HG03469 (cell line): Measurements from ENCODE around the gene AJUBA.
"Not testable (repeated sequence)": the region's sequence is repeated elsewhere in the genome, so short reads cannot be mapped to it uniquely, and the experiment has no call there.

Experiments
- ATAC-seq: cut with Tn5 transposase; IDR thresholded peaks from one replicate; pipeline ENCODE4 v1.9.1; 2021; ENCODE audit warnings: mild to moderate bottlenecking, moderate library complexity, moderate number of reproducible peaks; ENCODE audit not compliant: unreplicated experiment

AJUBA gene

DNA sequence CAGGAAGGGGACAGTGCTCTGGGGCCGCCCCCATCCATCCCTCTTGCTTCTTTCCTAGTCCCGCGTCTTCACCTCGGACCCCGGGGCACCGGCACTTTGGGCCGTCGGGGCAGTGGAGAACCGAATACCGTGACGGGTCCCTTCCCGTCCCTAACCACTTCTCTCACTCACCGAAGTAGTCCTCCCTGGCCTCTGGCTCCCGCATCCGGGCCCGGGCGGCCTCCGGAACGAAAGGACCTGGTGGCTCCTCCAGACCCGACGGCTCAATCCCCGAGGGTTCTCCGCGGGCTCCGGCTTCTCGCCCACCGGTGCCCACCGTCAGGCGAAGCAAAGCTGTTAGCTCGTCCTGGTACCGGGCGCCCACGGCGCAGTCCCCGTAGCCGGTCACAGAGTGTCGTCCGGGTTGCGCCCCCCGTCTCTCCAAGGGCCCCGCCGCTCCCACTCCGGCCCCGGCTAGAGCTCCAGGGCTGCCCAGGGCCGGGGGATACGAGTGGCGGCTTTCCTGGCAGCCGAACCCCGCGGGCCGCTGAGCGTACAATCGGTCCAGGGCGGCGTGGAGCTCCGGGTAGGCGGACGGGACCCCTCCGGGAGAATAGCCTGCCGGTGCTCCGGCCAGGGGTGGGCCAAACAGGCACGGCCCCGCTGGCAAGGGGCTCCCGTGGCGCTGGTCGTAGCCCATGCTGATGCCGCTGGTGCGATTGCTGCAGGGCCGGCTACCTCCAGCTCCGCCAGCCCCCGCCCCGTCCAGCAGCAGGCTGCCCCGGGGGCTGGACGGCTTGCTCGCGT is 1.1 kb downstream of the AJUBA start:
- ATAC-seq = no peak

DNA sequence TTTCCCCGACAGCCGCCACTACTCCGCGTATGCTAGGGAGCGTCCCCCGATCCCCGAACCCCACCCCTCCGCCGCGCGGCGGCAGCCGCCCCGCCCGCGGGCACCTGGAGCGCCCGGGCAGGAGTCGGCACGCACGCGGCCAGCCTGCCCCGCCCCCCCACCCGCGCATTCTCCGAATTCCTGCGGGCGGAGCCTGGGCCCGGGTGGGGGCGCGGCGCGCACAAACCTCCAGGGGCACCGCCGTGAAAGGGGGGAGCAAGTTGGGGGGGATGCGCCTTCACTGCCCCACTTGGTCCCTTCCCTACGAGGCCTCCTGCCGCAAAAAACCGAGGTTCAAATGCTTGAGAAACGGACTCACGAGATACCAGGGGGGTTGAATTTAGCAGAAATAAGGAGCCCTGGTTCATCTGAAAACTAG is 1.7 kb downstream of the AJUBA start:
- no peak for ATAC-seq

DNA sequence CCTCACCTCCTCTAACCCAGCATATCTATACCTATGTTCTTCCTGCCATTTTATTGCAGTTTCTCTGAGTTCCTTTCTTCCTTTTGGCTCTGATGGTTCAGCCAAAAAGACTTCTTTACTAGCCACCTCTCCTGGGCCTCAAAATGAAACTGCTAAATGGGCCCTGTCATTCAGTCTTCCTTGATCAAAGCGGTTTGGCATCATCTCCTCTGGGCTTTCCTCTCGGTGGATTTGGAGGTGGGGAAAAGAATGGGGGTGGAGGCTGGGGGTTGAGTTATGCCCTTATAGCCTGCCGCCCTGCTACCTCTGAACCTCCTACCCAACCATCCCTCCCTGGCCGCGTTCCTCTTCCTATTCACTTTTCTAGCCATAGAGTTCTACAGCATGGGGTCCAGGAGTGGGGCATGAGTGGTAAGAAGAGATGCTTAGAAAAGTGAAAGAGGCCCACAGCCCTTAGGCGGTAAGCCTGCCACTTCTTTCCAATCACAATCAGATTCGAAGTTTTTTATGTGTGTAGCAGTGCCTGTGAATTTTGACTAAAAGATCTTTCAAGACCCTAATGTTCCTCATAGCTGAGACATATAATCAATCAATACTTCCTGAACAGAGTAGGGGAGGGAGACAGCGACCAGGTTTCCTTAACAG is 2.5 kb downstream of the AJUBA start:
- no peak for ATAC-seq

DNA sequence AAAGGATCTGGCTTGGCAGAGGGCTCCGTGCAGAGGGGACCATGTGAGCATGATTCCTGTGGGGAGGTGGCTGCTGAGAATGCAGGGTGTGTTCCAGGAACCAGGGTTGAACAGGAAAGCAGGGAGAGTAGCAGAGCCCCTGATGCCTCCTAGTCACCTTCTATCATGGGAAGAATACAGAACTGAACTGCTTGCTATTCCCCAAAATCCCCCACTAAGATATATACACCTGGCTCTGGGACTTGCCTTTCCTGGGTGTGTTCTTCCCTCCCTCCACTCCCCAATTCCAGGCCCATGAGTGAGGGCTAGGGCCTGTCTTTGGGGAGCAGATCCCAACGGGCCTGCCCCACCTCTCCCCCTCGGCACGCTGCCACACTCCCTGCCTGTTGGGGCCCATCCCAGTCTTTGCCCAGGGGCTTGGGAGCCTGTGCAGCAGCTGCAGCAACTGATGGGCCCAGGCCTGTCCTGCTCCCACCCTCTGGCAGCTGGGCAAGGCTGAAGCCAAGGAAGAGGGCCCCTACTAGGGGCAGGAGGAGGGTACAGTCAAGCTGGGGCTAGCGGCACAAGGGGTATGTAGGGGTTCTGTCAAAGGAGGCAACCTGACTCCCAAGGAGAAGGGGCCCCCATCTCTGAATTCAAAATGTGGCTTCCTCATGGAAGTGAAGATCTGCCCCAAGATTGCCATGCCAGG is 3.2 kb downstream of the AJUBA start:
- ATAC-seq = no peak

DNA sequence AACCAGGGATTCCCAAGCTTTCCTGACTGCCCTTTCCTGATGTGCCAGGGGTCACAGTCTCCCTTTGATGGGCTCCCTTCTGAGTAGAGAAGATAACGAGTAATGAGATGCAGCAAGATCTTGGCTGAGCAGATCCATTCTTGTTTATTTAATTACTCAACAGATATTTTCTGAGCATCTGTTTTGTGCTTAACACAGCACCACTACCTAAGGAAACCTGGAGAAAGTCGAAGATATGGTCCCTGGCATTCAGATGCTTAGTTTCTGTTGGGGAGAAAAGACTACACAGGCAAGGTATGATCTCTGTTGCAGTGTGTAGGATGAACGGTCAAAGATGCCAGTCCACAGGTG is 3.9 kb downstream of the AJUBA start:
- ATAC-seq = no peak

DNA sequence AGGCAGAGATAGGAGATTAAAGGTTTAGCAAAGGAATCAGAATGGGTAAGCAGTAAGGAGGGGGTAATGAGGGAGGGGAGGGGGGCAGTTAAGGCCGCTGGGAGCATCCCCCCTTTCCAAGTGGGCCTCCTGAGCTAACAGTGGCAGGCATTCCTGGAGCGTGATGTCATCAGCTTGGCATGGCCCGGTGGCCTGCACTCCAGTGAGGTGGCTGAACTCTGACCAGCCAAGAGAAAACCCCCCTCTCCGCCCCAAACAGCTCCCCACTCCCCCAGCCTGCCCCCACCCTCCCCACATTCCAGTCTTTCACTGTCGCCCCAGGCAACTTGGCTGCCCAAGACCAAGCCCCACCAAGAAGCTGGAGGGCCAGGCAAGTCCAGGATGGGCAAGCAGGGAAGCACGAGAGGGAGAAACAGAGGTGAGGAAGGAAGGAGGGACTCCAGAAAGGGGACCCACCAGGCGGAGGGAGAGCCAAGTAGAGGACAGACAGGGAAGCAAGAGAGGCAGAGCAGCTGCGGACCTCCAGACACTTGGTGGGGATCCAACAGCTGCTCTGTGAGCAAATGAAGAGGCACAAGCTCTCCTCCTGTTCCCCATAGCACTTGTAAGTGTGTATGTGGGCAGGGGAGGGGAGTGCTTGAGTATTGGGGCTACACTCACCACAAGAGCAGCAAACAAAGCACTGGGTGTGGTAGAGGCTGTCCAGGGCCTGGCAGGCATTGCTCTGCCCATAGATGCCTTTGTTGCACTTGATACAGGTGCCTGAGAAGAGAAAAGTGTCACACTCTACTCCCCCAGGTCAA is 4.5 kb downstream of the AJUBA start:
- no peak for ATAC-seq

DNA sequence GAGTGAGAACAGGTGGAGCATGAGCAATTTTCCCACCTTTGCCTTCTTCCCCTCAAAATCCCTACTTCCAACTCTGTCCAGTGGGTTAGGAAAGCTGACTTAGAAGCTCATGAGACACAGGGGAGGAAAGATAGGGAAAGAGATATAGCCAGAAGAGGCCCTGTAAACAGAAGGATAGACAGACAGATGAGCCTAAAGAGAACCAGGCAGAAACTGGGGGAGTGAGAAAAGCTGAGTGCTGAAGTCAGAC is 5.0 kb downstream of the AJUBA start:
- no peak for ATAC-seq

DNA sequence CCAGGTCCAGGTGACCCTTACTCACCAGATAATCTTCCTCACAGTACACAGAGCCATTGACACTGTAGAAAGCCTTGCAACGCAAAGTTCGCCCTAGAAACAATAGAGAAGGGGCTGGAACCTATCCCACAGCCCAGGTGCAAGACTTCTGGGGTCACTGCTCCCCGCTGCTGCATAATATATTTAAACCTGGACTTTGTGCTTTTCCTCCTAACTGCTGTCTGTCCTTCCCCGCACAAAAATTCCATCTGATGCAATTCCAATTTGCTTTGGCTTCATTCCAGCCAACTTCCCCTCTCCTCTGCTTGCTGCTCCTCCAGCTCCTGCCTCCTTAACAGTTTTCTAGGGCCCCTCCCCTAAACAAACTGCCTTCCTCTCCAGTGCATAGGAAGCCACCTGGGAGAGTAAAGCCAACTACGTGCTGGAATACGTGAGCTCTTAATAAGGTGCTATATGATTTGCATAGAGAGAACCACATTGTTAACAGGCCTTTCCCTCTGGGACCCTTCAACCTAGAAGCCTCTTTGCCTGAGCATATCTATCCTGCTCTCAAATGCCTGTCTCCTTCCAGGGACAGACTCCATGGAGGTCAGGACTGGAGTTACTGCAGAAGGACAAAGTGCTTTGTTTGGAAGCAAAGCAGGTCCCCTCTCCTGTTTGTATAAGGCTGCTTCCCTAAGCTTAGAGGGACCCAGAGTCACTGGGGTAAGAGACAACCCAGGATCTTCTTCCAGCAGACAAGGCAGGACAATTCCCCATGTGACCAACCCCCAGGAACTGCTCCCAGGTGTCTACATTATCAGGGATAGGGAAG is 5.5 kb downstream of the AJUBA start:
- no peak for ATAC-seq

DNA sequence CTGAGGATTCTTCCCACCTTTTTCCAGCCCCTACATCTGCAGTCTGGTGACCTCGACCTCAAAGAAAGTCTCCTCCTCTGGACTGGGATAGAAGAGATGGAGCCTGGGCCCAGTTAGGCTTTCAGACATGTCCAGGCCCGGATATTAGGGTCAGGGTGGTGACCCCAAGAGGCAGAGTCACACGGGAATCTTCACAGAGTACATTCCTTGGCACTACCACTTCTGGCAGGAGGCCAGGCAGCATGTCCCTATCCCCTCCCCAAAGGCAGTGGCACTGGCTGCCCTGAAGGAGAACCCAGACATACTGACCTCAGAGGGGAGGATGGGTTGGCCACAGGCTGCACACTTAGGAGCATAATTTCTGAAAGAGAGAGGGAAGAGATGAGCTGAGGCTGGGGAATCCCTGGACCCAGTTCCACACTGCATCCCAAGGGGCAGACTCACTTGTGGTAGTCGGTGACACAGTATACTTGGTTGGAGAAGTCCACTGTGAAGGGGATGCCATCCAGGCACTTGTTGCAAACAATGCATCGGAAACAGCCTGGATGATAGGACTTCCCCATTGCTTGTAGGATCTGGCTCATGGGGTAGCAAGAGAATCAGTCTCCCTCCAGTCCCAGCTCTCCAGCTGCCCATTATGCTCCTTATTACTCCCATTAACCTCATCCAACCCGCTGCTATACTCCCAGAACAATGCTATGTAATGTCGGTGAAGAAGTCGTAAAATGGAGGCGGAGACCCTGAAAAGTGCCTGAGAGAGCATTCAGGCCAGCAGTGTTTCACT is 7.6 kb downstream of the AJUBA start:
- ATAC-seq = no peak

DNA sequence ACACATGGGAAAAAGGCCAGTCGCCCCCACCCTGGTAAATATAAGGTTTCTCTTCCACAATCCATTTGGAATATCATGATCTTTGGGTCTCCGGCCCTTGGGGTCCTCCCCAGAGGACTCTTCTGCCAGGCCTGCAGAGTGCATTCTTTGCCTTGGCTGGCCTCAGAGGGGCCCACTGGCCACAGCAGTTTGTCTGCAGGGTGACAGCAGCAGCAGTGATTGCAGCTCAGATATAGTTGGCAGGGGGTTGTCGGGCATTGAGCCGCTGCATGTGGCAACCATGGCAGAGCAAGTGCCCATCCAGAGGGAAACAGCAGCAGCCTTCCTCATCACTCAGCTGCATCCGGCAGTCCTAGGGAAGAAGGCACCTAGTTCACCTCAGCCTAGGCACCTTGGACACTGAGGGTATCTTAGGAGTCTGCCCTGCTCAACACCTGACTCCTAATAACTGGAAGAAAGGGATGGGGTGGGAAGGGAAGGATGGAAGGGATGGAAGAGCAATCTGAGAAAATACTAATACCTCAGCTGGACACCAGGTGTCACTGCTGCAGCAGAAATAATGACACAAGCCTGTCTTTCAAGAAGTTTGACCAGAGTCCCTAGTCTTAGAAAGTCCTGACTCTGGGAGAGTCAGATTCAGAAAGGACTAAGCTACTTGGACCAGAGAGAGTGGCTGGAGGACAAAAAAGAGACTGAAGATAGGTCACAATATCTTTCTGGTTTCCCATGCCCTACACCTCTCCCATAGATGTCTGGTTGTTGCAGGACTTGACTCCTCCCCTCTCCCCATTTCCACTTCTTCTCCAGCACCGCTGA is 8.9 kb downstream of the AJUBA start:
- ATAC-seq = no peak

DNA sequence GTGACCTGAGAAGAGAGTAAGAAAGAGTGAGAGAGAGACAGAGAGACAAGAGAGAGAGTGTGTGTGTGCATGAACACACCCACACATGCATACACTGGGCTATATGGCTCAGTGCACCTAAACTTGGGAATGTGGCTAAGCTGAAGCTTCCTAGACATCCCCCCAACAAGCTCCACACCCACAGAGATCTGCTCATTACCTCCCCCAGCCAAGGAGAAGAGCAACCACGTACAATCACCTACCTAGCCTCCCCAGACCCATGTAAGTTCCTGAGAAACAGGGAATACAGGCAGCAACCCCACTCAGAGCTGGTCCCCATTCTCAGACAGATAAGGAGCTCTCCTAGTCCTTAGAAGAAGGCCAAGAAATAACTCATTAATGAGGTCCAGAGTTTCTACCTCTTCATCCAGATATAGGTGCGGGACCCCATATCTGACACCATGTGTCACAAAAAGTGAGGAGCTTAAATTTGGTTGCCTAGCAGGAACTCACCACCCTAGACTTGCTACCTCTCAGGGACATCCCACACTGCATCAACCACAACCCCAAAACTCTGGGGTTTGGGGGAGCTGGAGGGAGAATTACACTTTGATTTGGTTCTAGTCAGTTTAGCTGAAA is 9.9 kb downstream of the AJUBA start:
- ATAC-seq = no peak

DNA sequence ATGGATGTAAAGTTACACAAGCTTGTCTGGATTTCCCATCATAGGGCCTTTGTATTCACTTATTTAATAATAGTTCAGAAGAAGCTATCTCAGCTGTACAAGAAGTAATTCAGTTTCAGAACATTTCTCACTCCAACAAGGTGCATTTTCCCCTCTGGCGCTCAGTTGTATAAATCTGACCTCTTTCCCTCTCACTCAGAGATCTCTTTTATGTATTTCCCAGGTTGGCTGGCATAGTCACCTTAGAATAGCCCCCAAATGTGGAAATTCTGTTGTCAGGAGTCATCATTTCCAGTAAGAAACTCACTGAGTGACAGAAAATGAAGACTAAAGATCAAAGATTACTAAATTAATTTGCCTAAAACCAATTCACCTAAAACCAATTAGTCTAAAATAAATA is 11.2 kb downstream of the AJUBA start:
- no peak for ATAC-seq

DNA sequence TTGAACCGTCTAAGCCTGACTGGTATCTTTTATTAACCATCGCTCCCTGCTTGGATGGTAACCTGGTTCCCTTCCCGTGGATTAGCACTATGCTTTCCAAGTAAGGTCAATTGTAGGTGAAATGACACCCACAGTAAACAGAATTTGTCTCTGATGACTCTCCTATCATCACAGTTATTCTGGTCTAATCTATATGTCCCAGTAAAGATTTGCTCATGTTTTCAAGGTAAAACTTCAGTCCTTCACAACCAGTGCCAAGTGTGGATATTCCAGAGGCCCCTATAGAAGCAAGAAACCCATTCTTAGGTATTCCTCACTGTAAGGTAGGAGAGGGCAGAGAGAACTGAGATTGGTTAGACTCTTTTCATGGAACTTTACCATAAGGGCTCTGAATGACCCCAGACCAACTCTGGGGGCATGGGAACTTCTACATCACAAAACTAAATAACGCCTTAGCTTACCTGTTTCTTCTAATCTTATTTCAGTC is 15.5 kb downstream of the AJUBA start:
- no peak for ATAC-seq

DNA sequence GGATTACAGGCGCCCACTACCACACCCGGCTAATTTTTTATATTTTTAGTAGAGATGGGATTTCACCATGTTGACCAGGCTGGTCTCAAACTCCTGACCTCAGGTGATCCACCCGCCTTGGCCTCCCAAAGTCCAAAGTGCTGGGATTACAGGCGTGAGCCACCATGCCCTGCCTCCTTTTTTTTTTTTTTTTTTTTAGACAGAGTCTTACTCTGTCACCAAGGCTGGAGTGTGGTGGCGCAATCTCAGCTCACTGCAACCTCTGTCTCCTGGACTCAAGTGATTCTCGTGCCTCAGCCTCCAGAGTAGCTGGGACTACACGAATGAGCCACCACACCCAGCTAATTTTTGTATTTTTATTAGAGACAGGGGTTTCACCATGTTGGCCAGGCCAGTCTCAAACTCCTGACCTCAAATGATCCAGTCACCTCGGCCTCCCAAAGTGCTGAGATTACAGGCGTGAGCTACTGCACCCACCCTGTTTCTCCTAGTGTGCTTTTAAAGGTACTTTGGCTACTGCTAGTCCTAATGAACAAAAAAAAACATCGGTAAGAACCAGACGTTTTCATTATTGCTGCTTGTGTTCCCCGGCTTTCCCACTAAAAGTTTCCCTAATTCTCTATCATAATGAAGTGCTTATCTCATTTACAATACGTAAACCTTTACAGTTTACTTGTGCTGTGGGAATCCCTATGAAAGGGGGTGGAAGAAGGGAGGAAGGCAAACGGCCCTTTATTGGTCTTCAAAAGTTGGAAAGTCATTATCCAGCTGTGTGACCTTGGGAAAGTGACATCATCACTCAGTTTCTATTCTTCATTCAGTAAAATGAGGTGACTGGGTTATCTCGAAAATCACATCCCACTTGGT is 16.2 kb downstream of the AJUBA start:
- not testable (repeated sequence) for ATAC-seq

DNA sequence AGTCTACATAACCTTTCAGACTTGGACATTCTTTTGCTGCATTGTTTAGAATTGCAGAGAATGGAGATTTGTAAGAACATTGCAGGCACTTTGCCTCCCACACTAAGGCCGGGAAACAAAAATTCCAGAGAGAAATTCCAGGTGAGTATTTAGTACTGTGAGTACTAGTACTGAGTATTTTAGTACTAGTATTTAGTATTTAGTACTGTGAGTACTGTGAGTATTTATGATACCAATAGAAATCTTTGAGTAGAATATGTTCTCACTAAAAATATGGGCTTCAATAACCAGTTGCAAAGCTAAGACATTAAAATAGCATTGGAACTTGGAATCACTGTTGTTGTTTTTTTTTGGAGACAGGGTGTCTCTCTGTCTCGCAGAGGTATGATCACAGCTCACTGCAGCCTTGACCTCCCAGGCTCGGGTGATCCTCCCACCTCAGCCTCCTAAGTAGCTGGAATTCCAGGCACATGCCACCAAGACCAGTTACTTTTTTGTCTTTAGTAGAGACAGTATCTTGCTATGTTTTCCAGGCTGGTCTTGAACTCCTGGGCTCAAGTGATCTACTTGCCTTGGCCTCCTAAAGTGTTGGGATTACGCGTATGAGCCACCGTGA is 20.2 kb downstream of the AJUBA start:
- ATAC-seq = no peak

DNA sequence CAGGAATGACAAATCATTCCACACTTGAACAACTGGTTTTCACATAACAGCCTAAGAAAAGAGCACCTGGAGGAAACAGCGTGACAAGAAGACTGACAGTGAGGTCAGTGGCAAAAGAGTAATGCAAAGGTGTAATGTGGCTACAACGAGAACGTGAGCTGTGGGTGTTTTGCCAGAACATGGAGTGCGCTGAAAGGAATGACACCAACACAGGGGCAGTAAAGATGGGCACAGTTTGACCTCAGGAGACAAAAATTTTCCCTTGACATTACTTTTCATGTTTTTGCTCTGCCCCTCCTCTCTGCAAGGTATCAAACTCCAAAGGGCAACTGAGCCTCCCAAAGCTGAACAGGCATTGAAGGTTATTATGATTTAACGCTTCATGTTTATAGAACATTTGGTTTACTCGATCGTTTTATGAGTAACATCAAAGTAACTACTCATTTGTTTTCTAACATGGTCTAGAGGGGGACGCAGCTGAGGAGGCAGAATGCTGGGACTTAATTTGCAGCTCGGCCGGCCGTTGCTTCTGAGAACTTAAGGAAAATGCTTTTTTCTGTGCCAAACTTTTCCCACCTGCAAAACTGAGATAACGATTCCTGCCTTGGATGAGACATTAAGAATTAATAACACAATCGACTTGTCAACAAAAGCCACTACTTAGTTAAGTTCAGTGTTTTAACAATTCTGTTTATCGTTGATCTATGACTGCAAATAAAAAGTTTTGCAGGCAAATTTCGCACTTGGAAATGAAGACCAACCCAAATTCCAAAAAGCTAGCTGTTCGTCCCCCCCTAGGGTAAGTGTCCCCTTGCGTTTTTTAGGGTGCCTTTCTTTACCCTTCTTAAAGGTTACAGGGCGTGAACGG is 26.4 kb downstream of the AJUBA start:
- ATAC-seq = no peak
